ENCODE measurements around the gene C20orf204.

DNA sequence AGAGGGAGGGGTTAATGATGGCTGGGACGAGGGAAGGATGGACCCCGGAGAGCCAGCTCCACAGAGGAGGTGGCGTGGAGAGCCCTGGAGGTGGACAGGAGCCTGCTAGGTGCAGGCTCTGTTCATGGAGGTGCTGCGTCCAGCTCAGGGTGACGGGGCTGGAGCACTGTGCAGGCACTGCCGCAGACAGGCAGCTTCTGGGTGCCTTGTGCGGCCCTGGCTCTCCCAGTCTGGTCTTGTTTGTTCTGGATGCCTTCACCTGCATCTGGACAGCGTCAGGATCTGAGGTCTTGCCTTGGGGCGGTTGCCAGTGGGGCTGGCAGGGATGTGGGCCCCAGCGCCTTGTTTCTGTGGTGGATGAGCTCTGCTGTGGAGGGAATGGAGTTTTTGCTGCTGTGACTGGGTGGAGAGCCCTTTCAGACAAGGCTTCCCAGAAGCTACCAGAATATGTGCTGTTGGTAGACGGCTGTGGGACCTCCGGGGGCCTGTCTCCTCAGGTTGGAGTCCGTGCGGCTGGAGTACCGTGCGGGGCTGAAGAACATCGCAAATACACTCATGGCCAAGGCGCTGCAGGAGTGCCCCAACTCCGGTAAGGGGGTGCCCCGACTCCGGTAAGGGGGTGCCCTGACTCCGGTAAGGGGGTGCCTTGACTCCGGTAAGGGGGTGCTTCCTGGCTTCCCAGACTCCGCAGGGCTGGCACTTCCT, 7.8 kb upstream of the C20orf204 start:
- TF ChIP-seq POLR2AphosphoS5 (IDR thresholded peaks at IDR 0.05; ENCODE audit: borderline replicate concordance, low read depth, low read length) = no peak
- no peak for TF ChIP-seq FOXP2 (optimal IDR thresholded peaks at IDR 0.05; ENCODE audit: control extremely low read depth, extremely low read length, insufficient read depth)
